Measurements from ENCODE around the gene MTCL3.

MTCL3 gene

GRCh38 chr6:127522714-127523113 lies 3.6 kb upstream of the MTCL3 start:
- no peak for DNase-seq (ENCODE audit: low spot score)
- WGBS (ENCODE audit: low lambda C conversion rate, missing lambda C conversion rate), result 71% methylated on average over 1 of the region's 1 CpG
- no peaks in the 10 kb centered on the region for H3K36me3 ChIP-seq (replicated peaks; ENCODE audit: insufficient read depth, low read depth)
- no peak overlapping the region for H2AFZ ChIP-seq
- H3K4me1 ChIP-seq (ENCODE audit: insufficient read depth), result no peaks in the 10 kb centered on the region
- no peak overlapping the region for H3K27ac ChIP-seq
- H4K20me1 ChIP-seq (ENCODE audit: insufficient read depth, poor library complexity, severe bottlenecking), result no peaks in the 10 kb centered on the region
- no peak overlapping the region for H3K4me3 ChIP-seq
- H3K79me2 ChIP-seq, result no peaks in the 10 kb centered on the region
- peaks cover 34% of the 10 kb centered on the region for H3K27me3 ChIP-seq
- H3K4me2 ChIP-seq, result no peak overlapping the region
- TF ChIP-seq CTCF (IDR thresholded peaks at IDR 0.05; ENCODE audit: poor library complexity) (no peak), EZH2 (IDR thresholded peaks at IDR 0.05; ENCODE audit: borderline replicate concordance) (no peak), EZH2phosphoT487 (IDR thresholded peaks at IDR 0.05; ENCODE audit: low read depth, severe bottlenecking, unreplicated experiment) (no peak)
- H3K9me2 ChIP-seq (replicated peaks; ENCODE audit: insufficient read depth), result no peaks in the 10 kb centered on the region
- H3K9me3 ChIP-seq (ENCODE audit: low read depth), result no peaks in the 10 kb centered on the region

GRCh38 chr6:127520066-127520465 lies 931 bp upstream of the MTCL3 start:
- Histone ChIP-seq H3K4me1 (ENCODE audit: insufficient read depth) (peaks cover 4% of the 10 kb centered on the region), H3K27me3 (peaks cover 60% of the 10 kb centered on the region), H4K20me1 (ENCODE audit: insufficient read depth, poor library complexity, severe bottlenecking) (no peaks in the 10 kb centered on the region), H3K27ac (no peak overlapping the region), H3K36me3 (replicated peaks; ENCODE audit: insufficient read depth, low read depth) (no peaks in the 10 kb centered on the region), H3K4me3 (no peak overlapping the region), H2AFZ (no peak overlapping the region), H3K9me3 (ENCODE audit: low read depth) (no peaks in the 10 kb centered on the region), H3K9me2 (replicated peaks; ENCODE audit: insufficient read depth) (no peaks in the 10 kb centered on the region), H3K79me2 (no peaks in the 10 kb centered on the region), H3K4me2 (no peak overlapping the region)
- TF ChIP-seq EZH2 (IDR thresholded peaks at IDR 0.05; ENCODE audit: borderline replicate concordance) (no peak), CTCF (IDR thresholded peaks at IDR 0.05; ENCODE audit: poor library complexity) (no peak), EZH2phosphoT487 (IDR thresholded peaks at IDR 0.05; ENCODE audit: low read depth, severe bottlenecking, unreplicated experiment) (no peak)
- 9% methylated on average over 2 of the region's 2 CpGs for WGBS (ENCODE audit: low lambda C conversion rate, missing lambda C conversion rate)
- DNase-seq (ENCODE audit: low spot score), result peak; percentile 15

GRCh38 chr6:127519469-127519785 lies 292 bp upstream of the MTCL3 start:
- H4K20me1 ChIP-seq (ENCODE audit: insufficient read depth, poor library complexity, severe bottlenecking), result no peaks in the 10 kb centered on the region
- H3K4me3 ChIP-seq, result no peak overlapping the region
- peaks cover 10% of the 10 kb centered on the region for H3K4me1 ChIP-seq (ENCODE audit: insufficient read depth)
- no peak overlapping the region for H2AFZ ChIP-seq
- 5% methylated on average over 10 of the region's 10 CpGs for WGBS (ENCODE audit: low lambda C conversion rate, missing lambda C conversion rate)
- no peaks in the 10 kb centered on the region for H3K36me3 ChIP-seq (replicated peaks; ENCODE audit: insufficient read depth, low read depth)
- H3K9me2 ChIP-seq (replicated peaks; ENCODE audit: insufficient read depth), result no peaks in the 10 kb centered on the region
- DNase-seq (ENCODE audit: low spot score), result no peak
- no peak overlapping the region for H3K27ac ChIP-seq
- H3K27me3 ChIP-seq, result peaks cover 66% of the 10 kb centered on the region
- no peaks in the 10 kb centered on the region for H3K79me2 ChIP-seq
- H3K4me2 ChIP-seq, result peak overlapping the region; percentile 48
- TF ChIP-seq EZH2phosphoT487 (IDR thresholded peaks at IDR 0.05; ENCODE audit: low read depth, severe bottlenecking, unreplicated experiment) (no peak), EZH2 (IDR thresholded peaks at IDR 0.05; ENCODE audit: borderline replicate concordance) (no peak), CTCF (IDR thresholded peaks at IDR 0.05; ENCODE audit: poor library complexity) (no peak)
- no peaks in the 10 kb centered on the region for H3K9me3 ChIP-seq (ENCODE audit: low read depth)

DNA sequence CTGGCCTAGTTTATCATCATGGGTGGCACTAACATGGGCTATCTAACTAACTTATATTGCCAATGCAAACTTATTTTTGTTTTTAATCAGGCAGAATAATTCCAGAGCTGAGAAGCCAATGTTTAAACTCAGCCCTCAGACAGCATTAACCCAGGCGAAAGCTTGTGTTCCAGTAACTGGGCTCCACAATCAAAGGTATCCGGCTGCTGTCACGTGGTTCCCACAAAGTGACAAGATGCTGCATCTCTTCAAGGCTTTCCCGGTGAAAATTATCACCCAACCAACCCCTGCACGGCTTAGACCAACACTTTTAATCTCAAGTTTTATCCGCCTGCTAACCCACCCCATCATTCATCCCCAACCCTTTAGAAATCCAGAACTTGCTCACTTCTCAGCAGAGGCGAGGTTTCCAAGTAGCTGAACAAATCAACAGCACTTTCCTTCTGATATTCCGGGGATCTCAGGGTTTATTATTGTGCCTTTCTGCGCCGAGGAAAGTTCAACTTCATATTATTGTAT lies 885 bp downstream of the MTCL3 start:
- Histone ChIP-seq H2AFZ (no peak overlapping the region), H3K27ac (no peak overlapping the region), H3K79me2 (no peaks in the 10 kb centered on the region), H3K9me3 (ENCODE audit: low read depth) (no peaks in the 10 kb centered on the region), H3K4me3 (no peak overlapping the region), H3K4me1 (ENCODE audit: insufficient read depth) (peaks cover 10% of the 10 kb centered on the region), H3K27me3 (peaks cover 78% of the 10 kb centered on the region), H3K36me3 (replicated peaks; ENCODE audit: insufficient read depth, low read depth) (no peaks in the 10 kb centered on the region), H4K20me1 (ENCODE audit: insufficient read depth, poor library complexity, severe bottlenecking) (no peaks in the 10 kb centered on the region), H3K4me2 (peak overlapping the region; percentile 48), H3K9me2 (replicated peaks; ENCODE audit: insufficient read depth) (no peaks in the 10 kb centered on the region)
- 7% methylated on average over 10 of the region's 10 CpGs for WGBS (ENCODE audit: low lambda C conversion rate, missing lambda C conversion rate)
- TF ChIP-seq EZH2 (IDR thresholded peaks at IDR 0.05; ENCODE audit: borderline replicate concordance), result no peak
- TF ChIP-seq CTCF (IDR thresholded peaks at IDR 0.05; ENCODE audit: poor library complexity), result no peak
- no peak for TF ChIP-seq EZH2phosphoT487 (IDR thresholded peaks at IDR 0.05; ENCODE audit: low read depth, severe bottlenecking, unreplicated experiment)
- no peak for DNase-seq (ENCODE audit: low spot score)

All from hepatocyte (in vitro differentiated cells).